HG02763 (cell line): ENCODE results near the gene KEAP1.

ENCODE experiments used
- ATAC-seq: cut with Tn5 transposase; IDR thresholded peaks from one replicate; pipeline ENCODE4 v1.9.1; 2021; ENCODE audit warnings: mild to moderate bottlenecking, moderate library complexity; ENCODE audit not compliant: unreplicated experiment

KEAP1 gene

GRCh38 chr19:10525636-10526035 is 22.5 kb upstream of the KEAP1 start:
- ATAC-seq = no peak

- ATAC-seq = no peak
Measured at GRCh38 chr19:10523135-10523636, 20.0 kb upstream of the KEAP1 start.

- no peak for ATAC-seq
Measured at GRCh38 chr19:10521461-10522171, 18.5 kb upstream of the KEAP1 start.

- ATAC-seq = no peak
Measured at GRCh38 chr19:10520652-10521318, 17.6 kb upstream of the KEAP1 start.

GRCh38 chr19:10519421-10519820 is 16.3 kb upstream of the KEAP1 start:
- no peak for ATAC-seq

GRCh38 chr19:10518444-10519361 is 15.5 kb upstream of the KEAP1 start:
- ATAC-seq = no peak

GRCh38 chr19:10517760-10518443 is 14.7 kb upstream of the KEAP1 start:
- ATAC-seq = no peak

GRCh38 chr19:10517361-10517759 is 14.2 kb upstream of the KEAP1 start, which contains the start of gene S1PR5:
Gene S1PR5, minus strand, starts transcription at chr19:10517447. Its CDS starts 2,436 bp downstream, at chr19:10515011.
- ATAC-seq = no peak

- ATAC-seq = no peak
Measured at GRCh38 chr19:10516671-10517286, 13.6 kb upstream of the KEAP1 start.

- no peak for ATAC-seq
Measured at GRCh38 chr19:10516064-10516385, 12.9 kb upstream of the KEAP1 start.

- no peak for ATAC-seq
Measured at GRCh38 chr19:10514211-10515145, 11.3 kb upstream of the KEAP1 start.

GRCh38 chr19:10513223-10513622 is 10.1 kb upstream of the KEAP1 start:
- ATAC-seq = no peak

- no peak for ATAC-seq
Measured at GRCh38 chr19:10510301-10510802, 7.2 kb upstream of the KEAP1 start.

- ATAC-seq = no peak
Measured at GRCh38 chr19:10508707-10509106, 5.6 kb upstream of the KEAP1 start.

- ATAC-seq = no peak
Measured at GRCh38 chr19:10508036-10508435, 4.9 kb upstream of the KEAP1 start.

- ATAC-seq = no peak
Measured at GRCh38 chr19:10505583-10506229, 2.5 kb upstream of the KEAP1 start.

- ATAC-seq = peak; percentile 82
Measured at GRCh38 chr19:10502524-10503001, 593 bp downstream of the KEAP1 start.

- ATAC-seq = peak; percentile 40
Measured at GRCh38 chr19:10501971-10502523, 1.1 kb downstream of the KEAP1 start.
